ENCODE results near the gene CSPG4. TPM values are rescaled to one million over a fixed set of nuclear protein-coding genes. Genes with fewer than 3 reads are reported as not detected.

The CSPG4 gene
- total RNA-seq, 1 experiment from 2014 or later, result 2.4 TPM

DNA sequence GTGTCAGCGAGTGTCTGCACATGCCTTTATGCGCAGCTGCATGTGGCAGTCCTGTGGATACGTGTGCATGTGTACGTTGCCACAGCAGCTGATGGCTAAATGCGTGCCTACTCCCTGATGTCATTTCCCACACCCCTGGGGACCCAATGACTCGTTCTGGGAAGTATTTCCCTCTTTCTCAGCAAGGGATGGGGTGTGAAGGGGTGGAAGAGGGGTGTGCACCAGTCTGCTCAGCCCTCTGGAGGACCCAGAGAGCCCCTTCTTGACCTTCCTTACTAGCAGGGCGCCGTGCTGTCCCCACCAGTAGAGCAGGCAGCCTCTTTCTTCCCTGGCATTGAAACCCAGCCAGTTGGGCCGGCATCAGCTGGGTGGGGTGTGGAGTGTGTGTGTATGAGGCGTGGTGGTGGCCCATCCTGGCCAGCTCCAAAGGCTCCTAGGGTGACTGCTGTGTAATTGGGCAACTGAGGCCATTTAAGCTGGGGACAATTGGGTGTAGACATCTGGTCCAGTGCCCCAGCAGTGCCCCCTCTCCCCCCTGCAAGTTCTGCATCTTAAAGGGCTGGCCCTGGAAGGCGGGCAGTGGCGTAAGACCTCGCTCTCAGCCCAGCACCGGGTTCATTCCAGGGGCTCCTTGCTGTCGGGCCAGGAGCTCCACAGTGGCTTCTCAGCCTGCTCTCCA, 45.7 kb downstream of the CSPG4 start:
- CTCF ChIA-PET, result no interaction called here
- no peak overlapping the region; the same call in 1 of the 2 replicates for H3K4me3 ChIP-seq
- TSS peak; percentile 60 for BruUV-seq (replicated peaks)
- no peaks in the 10 kb centered on the region for H3K9me2 ChIP-seq (ENCODE audit: insufficient read depth)
- H3K27me3 ChIP-seq (ENCODE audit: insufficient read depth, low read depth), result no peaks in the 10 kb centered on the region
- intact Hi-C loops (cut with micrococcal nuclease; ENCODE audit: unreplicated experiment), result loop anchor here (2.0 to 5.0 kb wide), 3 partner anchors 42 to 625 kb away; partner anchors contain the start of genes SIN3A and SNUPN
- peaks cover 20% of the 10 kb centered on the region for H3K79me2 ChIP-seq (ENCODE audit: low read depth)
- H3K9me3 ChIP-seq (ENCODE audit: insufficient read depth, low read depth), result no peaks in the 10 kb centered on the region
- H4K20me1 ChIP-seq (ENCODE audit: insufficient read depth), result no peaks in the 10 kb centered on the region
- no peak for TF ChIP-seq EZH2 (IDR thresholded peaks at IDR 0.05; ENCODE audit: low read depth)
- TF ChIP-seq, protein P1, sequence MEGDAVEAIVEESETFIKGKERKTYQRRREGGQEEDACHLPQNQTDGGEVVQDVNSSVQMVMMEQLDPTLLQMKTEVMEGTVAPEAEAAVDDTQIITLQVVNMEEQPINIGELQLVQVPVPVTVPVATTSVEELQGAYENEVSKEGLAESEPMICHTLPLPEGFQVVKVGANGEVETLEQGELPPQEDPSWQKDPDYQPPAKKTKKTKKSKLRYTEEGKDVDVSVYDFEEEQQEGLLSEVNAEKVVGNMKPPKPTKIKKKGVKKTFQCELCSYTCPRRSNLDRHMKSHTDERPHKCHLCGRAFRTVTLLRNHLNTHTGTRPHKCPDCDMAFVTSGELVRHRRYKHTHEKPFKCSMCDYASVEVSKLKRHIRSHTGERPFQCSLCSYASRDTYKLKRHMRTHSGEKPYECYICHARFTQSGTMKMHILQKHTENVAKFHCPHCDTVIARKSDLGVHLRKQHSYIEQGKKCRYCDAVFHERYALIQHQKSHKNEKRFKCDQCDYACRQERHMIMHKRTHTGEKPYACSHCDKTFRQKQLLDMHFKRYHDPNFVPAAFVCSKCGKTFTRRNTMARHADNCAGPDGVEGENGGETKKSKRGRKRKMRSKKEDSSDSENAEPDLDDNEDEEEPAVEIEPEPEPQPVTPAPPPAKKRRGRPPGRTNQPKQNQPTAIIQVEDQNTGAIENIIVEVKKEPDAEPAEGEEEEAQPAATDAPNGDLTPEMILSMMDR (conservative IDR thresholded peaks at IDR 0.05), result no peak
- H3K4me2 ChIP-seq, result peak overlapping the region; percentile 71
- H3K36me3 ChIP-seq (ENCODE audit: low read depth), result no peaks in the 10 kb centered on the region
- POLR2A ChIA-PET (ENCODE audit: unreplicated experiment), result interaction anchor here (0.7 kb wide), 1 partner anchor 905 kb away, joined by 4 read pairs; no protein-coding TSS in a partner anchor
- peak overlapping the region; percentile 99 for H3K27ac ChIP-seq
- peaks cover 100% of the 10 kb centered on the region for H3K4me1 ChIP-seq (replicated peaks; ENCODE audit: insufficient read depth)
- H3F3A ChIP-seq (ENCODE audit: insufficient read depth, low read depth), result peaks cover 81% of the 10 kb centered on the region
- no peak overlapping the region for H2AFZ ChIP-seq
- DNase-seq, result peak; percentile 89 to 98

DNA sequence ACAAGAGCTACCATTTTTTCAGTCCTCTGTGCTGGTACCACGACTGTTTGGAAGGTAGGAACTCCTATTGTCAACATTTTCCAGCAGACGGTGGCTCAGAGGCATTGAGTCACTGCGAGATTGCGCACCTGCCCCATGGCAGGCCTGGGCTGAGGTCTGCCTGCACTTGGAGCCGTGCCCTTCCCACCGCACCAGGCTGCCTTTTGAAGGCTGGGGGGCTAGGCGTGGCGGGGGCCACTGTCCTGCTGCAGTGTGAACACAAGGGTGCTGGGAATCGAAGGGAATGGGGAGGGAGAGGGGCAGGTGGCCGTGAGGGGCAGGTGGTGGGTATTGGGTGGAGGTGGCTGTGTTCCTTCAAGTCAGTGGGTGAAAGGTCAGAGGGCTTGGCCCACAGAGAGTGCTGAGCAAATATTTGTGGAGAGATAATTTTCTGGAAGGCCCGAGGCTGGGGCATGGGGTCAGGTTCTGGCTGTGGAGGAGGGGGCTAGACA, 48.7 kb downstream of the CSPG4 start:
- H3K27ac ChIP-seq, result peak overlapping the region; percentile 99
- CTCF ChIA-PET, result no interaction called here
- H3K4me3 ChIP-seq, result no peak overlapping the region
- TF ChIP-seq EZH2 (IDR thresholded peaks at IDR 0.05; ENCODE audit: low read depth), result no peak
- TF ChIP-seq, protein P1 (conservative IDR thresholded peaks at IDR 0.05), result no peak
- no peaks in the 10 kb centered on the region for H3K36me3 ChIP-seq (ENCODE audit: low read depth)
- no peaks in the 10 kb centered on the region for H3K9me2 ChIP-seq (ENCODE audit: insufficient read depth)
- DNase-seq, result peak; percentile 64 to 76
- no peaks in the 10 kb centered on the region for H3K27me3 ChIP-seq (ENCODE audit: insufficient read depth, low read depth)
- peaks cover 79% of the 10 kb centered on the region for H3F3A ChIP-seq (ENCODE audit: insufficient read depth, low read depth)
- peaks cover 88% of the 10 kb centered on the region for H3K4me1 ChIP-seq (replicated peaks; ENCODE audit: insufficient read depth)
- H2AFZ ChIP-seq, result no peak overlapping the region
- H3K79me2 ChIP-seq (ENCODE audit: low read depth), result peaks cover 7% of the 10 kb centered on the region
- H3K4me2 ChIP-seq, result peak overlapping the region; percentile 58
- intact Hi-C loops (cut with micrococcal nuclease; ENCODE audit: unreplicated experiment), result no loop called here
- POLR2A ChIA-PET (ENCODE audit: unreplicated experiment), result no interaction called here
- no peaks in the 10 kb centered on the region for H4K20me1 ChIP-seq (ENCODE audit: insufficient read depth)
- BruUV-seq (replicated peaks), result no TSS peak
- no peaks in the 10 kb centered on the region for H3K9me3 ChIP-seq (ENCODE audit: insufficient read depth, low read depth)

DNA sequence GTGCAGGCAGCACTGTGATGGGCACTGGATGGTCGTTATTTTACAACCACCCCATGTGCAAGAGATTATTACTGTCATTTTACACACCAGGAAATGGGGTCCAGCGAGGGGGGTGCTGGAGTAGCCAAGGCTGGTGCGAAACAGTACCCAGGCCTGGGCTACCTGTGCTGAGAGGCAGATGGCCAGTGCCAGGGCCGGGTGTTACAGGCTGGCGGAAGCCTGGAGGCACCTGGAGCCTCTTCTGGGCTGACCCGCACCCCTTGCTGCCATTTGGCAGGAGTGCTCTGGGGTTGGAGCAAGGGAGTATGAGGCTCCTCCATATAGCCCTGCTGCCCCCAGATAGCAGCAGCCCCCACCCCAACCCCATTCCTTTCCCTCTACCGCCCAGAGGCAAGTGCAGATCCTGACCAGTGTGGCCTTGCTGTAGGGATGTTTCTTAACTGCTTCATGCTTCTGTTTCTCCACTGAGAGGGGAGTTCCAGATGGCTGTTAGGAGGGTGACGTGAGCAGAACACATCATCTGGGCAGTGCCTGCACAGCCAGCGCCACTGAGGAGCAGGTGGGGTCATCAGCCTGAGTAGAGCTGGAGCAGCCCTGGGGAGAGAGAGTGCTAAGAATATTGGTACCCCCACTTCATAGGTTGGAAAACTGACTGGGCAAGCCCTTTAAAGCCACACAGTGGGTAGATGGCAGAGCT, 49.7 kb downstream of the CSPG4 start:
- peaks cover 78% of the 10 kb centered on the region for H3K4me1 ChIP-seq (replicated peaks; ENCODE audit: insufficient read depth)
- ChIA-PET POLR2A (ENCODE audit: unreplicated experiment) (no interaction called here), CTCF (no interaction called here)
- no peak for TF ChIP-seq EZH2 (IDR thresholded peaks at IDR 0.05; ENCODE audit: low read depth)
- TF ChIP-seq, protein P1 (conservative IDR thresholded peaks at IDR 0.05), result no peak
- H3K9me3 ChIP-seq (ENCODE audit: insufficient read depth, low read depth), result no peaks in the 10 kb centered on the region
- BruUV-seq (replicated peaks), result no TSS peak
- no peaks in the 10 kb centered on the region for H3K9me2 ChIP-seq (ENCODE audit: insufficient read depth)
- no peak overlapping the region for H2AFZ ChIP-seq
- H4K20me1 ChIP-seq (ENCODE audit: insufficient read depth), result no peaks in the 10 kb centered on the region
- peaks cover 7% of the 10 kb centered on the region for H3K79me2 ChIP-seq (ENCODE audit: low read depth)
- H3K27me3 ChIP-seq (ENCODE audit: insufficient read depth, low read depth), result no peaks in the 10 kb centered on the region
- peaks cover 69% of the 10 kb centered on the region for H3F3A ChIP-seq (ENCODE audit: insufficient read depth, low read depth)
- no peak overlapping the region for H3K4me3 ChIP-seq
- intact Hi-C loops (cut with micrococcal nuclease; ENCODE audit: unreplicated experiment), result no loop called here
- peak in 1 of 2 experiments; percentile 22 for DNase-seq
- peak overlapping the region; percentile 58 for H3K4me2 ChIP-seq
- H3K27ac ChIP-seq, result peak overlapping the region; percentile 99
- no peaks in the 10 kb centered on the region for H3K36me3 ChIP-seq (ENCODE audit: low read depth)
